HepG2 (cell line): ENCODE results near the gene IQCE. TPM values are rescaled to one million over a fixed set of nuclear protein-coding genes. Genes with fewer than 3 reads are reported as not detected.

Source experiments
- CEBPG ChIP-seq: IDR thresholded peaks from 2 replicates; pipeline ENCODE4 v1.6.1; 2016
- HES4 ChIP-seq: sonication (generic); formaldehyde crosslinking; IDR thresholded peaks from 2 replicates; pipeline ENCODE4 v1.9.0; 2021; ENCODE audit warnings: mild to moderate bottlenecking, missing genetic modification reagents, borderline replicate concordance
- LCORL ChIP-seq, 2 experiments: fragments of 450-650 bp in 1 of 2; sonication (generic) in 1 of 2; formaldehyde crosslinking in 1 of 2; IDR thresholded peaks; 2 replicates each; pipeline versions ENCODE4 v1.5.0 to v1.6.1; 2017 to 2020; ENCODE audit warnings: antibody characterized with exemption in 1 of 2, missing genetic modification reagents in 1 of 2
- NONO ChIP-seq, 2 experiments: fragments of 450-650 bp in 1 of 2; sonication (generic) in 1 of 2; formaldehyde crosslinking in 1 of 2; IDR thresholded peaks in 1 of 2; conservative IDR thresholded peaks in 1 of 2; 2 replicates each; pipeline versions ENCODE4 v1.6.1 to v1.8.0; 2017 to 2022; ENCODE audit warnings: mild to moderate bottlenecking in 1 of 2, missing genetic modification reagents in 1 of 2, moderate library complexity in 1 of 2
- SAP130 ChIP-seq: IDR thresholded peaks from 2 replicates; pipeline ENCODE4 v1.6.1; 2016; ENCODE audit warnings: low read depth
- SPEN ChIP-seq: sonication (generic); formaldehyde crosslinking; IDR thresholded peaks from 2 replicates; pipeline ENCODE4 v1.5.1; 2020; ENCODE audit warnings: low read depth, mild to moderate bottlenecking, missing genetic modification reagents
- TAF1 ChIP-seq: sonication (generic); formaldehyde crosslinking; IDR thresholded peaks from 2 replicates; pipeline ENCODE4 v1.4.0; 2020; ENCODE audit warnings: missing genetic modification reagents
- THYN1 ChIP-seq: sonication (generic); formaldehyde crosslinking; IDR thresholded peaks from 2 replicates; pipeline ENCODE4 v1.8.1; 2023; ENCODE audit warnings: low read depth, mild to moderate bottlenecking, moderate library complexity, missing genetic modification reagents, borderline replicate concordance
- ZNF317 ChIP-seq: sonication (generic); formaldehyde crosslinking; IDR thresholded peaks from 2 replicates; pipeline ENCODE4 v1.5.0; 2020; ENCODE audit warnings: mild to moderate bottlenecking, missing genetic modification reagents
- ZNF572 ChIP-seq: sonication (generic); formaldehyde crosslinking; IDR thresholded peaks from 2 replicates; pipeline ENCODE4 v1.5.1; 2020; ENCODE audit warnings: mild to moderate bottlenecking, missing genetic modification reagents
- polyA plus RNA-seq, 8 experiments: library from polyadenylated mRNA; depleted of rRNA in 3 of 8; stranded (reverse) in 7 of 8; unstranded in 1 of 8; fragments of >200 nt; fragmentation: Illumina TruSeq in 4 of 8; extraction: Trizol in 4 of 8; gene quantifications; 2 replicates each; pipeline versions ENCODE4 v1.2.1 to v1.2.3, GENCODE V29; 2011 to 2016; ENCODE audit warnings: low read depth in 4 of 8, missing spikeins in 1 of 8, mixed read lengths in 1 of 8; ENCODE audit not compliant: insufficient read depth in 1 of 8
- total RNA-seq, 5 experiments: library from RNA; depleted of rRNA; stranded (reverse); fragments of >200 nt; fragmentation: Illumina TruSeq; extraction: Trizol; gene quantifications; 2 replicates each; pipeline ENCODE4 v1.2.3, GENCODE V29; 2016; ENCODE audit warnings: low read depth in 1 of 5
- TF ChIP-seq, protein P1 (sequence below): sonication (generic); formaldehyde crosslinking; IDR thresholded peaks from one replicate; pipeline ENCODE4 v1.5.1; 2020; ENCODE audit warnings: mild to moderate bottlenecking, missing genetic modification reagents; ENCODE audit errors: not compliant biosample characterization
- TF ChIP-seq, protein P2 (sequence below): IDR thresholded peaks from 2 replicates; pipeline ENCODE4 v1.6.1; 2016; ENCODE audit warnings: missing compliant biosample characterization, missing genetic modification reagents, borderline replicate concordance
- TF ChIP-seq, protein P3 (sequence below): sonication (generic); formaldehyde crosslinking; IDR thresholded peaks from 2 replicates; pipeline ENCODE4 v1.5.0; 2020; ENCODE audit warnings: mild to moderate bottlenecking, missing genetic modification reagents
- TF ChIP-seq, protein P4 (sequence below): sonication (generic); formaldehyde crosslinking; IDR thresholded peaks from 2 replicates; pipeline ENCODE4 v1.4.0; 2020; ENCODE audit warnings: missing genetic modification reagents

The IQCE gene
- total and polyA plus RNA-seq, 2 of the 13 experiments (the other 11 are each of a cell fraction or from before 2014, with no cell fraction given): 1.5 to 2.5 TPM

DNA sequence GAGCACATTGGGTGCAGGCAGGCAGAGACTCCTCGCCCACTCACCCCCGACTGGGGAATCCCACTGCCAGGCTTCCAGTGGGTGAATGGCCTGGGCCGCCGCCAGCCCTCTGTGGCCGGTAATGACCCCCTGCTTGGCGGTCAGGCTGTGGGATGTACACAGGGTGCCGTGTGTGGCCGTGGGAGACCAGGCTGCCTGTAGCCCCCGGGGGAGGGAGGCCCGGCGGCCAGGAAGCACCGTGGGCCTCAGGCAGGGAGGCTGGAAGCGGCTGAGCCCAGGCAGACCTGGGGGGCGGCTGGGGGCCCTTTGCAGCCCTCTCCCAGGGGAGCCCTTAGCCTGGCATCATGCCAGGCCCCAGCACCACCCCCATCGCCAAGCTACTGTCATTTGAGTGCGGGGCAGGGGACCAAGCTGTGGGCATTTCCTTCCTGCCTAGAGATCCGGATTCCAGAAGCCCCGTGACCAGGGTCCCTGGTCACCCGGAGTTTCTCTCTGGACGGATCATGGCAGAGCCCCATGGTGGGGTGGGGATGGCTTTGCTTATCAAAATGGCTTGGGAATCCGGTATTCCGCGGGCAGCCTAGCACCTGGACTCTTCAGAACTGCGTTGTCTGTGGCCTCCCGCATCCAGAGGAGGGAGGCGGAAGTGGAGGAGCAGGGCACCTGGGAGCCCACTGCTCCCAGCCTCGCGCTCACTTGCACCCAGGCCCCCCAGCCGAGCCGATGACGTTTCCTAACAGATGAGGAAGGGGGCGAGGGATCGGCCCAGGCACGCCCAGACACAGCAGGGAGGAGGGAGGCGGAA, 74.2 kb downstream of the IQCE start (continued):
- TF ChIP-seq, protein P1, sequence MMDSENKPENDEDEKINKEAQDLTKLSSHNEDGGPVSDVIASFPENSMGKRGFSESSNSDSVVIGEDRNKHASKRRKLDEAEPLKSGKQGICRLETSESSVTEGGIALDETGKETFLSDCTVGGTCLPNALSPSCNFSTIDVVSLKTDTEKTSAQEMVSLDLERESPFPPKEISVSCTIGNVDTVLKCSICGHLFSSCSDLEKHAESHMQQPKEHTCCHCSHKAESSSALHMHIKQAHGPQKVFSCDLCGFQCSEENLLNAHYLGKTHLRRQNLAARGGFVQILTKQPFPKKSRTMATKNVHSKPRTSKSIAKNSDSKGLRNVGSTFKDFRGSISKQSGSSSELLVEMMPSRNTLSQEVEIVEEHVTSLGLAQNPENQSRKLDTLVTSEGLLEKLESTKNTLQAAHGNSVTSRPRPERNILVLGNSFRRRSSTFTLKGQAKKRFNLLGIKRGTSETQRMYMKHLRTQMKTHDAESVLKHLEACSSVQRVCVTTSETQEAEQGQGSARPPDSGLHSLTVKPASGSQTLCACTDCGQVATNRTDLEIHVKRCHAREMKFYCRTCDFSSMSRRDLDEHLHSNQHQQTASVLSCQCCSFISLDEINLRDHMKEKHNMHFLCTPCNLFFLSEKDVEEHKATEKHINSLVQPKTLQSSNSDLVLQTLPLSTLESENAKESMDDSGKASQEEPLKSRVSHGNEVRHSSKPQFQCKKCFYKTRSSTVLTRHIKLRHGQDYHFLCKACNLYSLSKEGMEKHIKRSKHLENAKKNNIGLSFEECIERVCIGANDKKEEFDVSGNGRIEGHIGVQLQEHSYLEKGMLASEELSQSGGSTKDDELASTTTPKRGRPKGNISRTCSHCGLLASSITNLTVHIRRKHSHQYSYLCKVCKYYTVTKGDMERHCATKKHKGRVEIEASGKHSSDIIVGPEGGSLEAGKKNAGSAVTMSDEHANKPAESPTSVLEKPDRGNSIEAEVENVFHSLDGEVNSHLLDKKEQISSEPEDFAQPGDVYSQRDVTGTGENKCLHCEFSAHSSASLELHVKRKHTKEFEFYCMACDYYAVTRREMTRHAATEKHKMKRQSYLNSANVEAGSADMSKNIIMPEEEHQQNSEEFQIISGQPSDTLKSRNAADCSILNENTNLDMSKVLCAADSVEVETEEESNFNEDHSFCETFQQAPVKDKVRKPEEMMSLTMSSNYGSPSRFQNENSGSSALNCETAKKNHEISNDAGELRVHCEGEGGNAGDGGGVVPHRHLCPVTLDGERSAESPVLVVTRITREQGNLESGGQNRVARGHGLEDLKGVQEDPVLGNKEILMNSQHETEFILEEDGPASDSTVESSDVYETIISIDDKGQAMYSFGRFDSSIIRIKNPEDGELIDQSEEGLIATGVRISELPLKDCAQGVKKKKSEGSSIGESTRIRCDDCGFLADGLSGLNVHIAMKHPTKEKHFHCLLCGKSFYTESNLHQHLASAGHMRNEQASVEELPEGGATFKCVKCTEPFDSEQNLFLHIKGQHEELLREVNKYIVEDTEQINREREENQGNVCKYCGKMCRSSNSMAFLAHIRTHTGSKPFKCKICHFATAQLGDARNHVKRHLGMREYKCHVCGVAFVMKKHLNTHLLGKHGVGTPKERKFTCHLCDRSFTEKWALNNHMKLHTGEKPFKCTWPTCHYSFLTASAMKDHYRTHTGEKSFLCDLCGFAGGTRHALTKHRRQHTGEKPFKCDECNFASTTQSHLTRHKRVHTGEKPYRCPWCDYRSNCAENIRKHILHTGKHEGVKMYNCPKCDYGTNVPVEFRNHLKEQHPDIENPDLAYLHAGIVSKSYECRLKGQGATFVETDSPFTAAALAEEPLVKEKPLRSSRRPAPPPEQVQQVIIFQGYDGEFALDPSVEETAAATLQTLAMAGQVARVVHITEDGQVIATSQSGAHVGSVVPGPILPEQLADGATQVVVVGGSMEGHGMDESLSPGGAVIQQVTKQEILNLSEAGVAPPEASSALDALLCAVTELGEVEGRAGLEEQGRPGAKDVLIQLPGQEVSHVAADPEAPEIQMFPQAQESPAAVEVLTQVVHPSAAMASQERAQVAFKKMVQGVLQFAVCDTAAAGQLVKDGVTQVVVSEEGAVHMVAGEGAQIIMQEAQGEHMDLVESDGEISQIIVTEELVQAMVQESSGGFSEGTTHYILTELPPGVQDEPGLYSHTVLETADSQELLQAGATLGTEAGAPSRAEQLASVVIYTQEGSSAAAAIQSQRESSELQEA (CRISPR knock-in tag): no peak
- TF ChIP-seq, protein P2, sequence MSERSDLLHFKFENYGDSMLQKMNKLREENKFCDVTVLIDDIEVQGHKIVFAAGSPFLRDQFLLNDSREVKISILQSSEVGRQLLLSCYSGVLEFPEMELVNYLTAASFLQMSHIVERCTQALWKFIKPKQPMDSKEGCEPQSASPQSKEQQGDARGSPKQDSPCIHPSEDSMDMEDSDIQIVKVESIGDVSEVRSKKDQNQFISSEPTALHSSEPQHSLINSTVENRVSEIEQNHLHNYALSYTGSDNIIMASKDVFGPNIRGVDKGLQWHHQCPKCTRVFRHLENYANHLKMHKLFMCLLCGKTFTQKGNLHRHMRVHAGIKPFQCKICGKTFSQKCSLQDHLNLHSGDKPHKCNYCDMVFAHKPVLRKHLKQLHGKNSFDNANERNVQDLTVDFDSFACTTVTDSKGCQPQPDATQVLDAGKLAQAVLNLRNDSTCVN (CRISPR knock-in tag): no peak; the same call in 1 of the 2 replicates
- TF ChIP-seq NONO (IDR thresholded peaks at IDR 0.05): no peak
- peak; percentile 37; the same call in 1 of the 2 replicates for TF ChIP-seq NONO (CRISPR knock-in tag; conservative IDR thresholded peaks at IDR 0.05)
- peak; percentile 61 for TF ChIP-seq SAP130 (CRISPR knock-in tag)
- TF ChIP-seq TAF1: 0 out of 2 replicates have a peak, but pooled peaks have one; percentile 54
- TF ChIP-seq HES4 (CRISPR knock-in tag): peak; percentile 44; the same call in 1 of the 2 replicates
- TF ChIP-seq CEBPG: no peak
- no peak for TF ChIP-seq SPEN (CRISPR knock-in tag)
- no peak for TF ChIP-seq THYN1 (CRISPR knock-in tag)
- TF ChIP-seq, protein P3, sequence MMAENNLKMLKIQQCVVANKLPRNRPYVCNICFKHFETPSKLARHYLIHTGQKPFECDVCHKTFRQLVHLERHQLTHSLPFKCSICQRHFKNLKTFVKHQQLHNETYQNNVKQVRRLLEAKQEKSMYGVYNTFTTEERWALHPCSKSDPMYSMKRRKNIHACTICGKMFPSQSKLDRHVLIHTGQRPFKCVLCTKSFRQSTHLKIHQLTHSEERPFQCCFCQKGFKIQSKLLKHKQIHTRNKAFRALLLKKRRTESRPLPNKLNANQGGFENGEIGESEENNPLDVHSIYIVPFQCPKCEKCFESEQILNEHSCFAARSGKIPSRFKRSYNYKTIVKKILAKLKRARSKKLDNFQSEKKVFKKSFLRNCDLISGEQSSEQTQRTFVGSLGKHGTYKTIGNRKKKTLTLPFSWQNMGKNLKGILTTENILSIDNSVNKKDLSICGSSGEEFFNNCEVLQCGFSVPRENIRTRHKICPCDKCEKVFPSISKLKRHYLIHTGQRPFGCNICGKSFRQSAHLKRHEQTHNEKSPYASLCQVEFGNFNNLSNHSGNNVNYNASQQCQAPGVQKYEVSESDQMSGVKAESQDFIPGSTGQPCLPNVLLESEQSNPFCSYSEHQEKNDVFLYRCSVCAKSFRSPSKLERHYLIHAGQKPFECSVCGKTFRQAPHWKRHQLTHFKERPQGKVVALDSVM: peak; percentile 63; the same call in 1 of the 2 replicates
- TF ChIP-seq, protein P4, sequence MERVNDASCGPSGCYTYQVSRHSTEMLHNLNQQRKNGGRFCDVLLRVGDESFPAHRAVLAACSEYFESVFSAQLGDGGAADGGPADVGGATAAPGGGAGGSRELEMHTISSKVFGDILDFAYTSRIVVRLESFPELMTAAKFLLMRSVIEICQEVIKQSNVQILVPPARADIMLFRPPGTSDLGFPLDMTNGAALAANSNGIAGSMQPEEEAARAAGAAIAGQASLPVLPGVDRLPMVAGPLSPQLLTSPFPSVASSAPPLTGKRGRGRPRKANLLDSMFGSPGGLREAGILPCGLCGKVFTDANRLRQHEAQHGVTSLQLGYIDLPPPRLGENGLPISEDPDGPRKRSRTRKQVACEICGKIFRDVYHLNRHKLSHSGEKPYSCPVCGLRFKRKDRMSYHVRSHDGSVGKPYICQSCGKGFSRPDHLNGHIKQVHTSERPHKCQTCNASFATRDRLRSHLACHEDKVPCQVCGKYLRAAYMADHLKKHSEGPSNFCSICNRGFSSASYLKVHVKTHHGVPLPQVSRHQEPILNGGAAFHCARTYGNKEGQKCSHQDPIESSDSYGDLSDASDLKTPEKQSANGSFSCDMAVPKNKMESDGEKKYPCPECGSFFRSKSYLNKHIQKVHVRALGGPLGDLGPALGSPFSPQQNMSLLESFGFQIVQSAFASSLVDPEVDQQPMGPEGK (CRISPR knock-in tag): peak; percentile 67
- TF ChIP-seq LCORL (IDR thresholded peaks at IDR 0.05): peak; percentile 70; the same call in 1 of the 2 replicates
- peak; percentile 49 for TF ChIP-seq LCORL (CRISPR knock-in tag; IDR thresholded peaks at IDR 0.05)
- TF ChIP-seq ZNF572 (CRISPR knock-in tag): no peak
- TF ChIP-seq ZNF317 (CRISPR knock-in tag): no peak; the same call in 1 of the 2 replicates
